CD8-positive, alpha-beta memory T cell (primary cell): ENCODE results near the gene TRPV4. TPM values are rescaled to one million over a fixed set of nuclear protein-coding genes. Genes with fewer than 3 reads are reported as not detected.

ENCODE experiments used
- CTCF ChIA-PET: fragments of 350-600 bp; sonication (Branson Sonifier 250); formaldehyde crosslinking; loops from one replicate; lab custom pipeline; 2021; ENCODE audit warnings: antibody characterized with exemption; lab: Charles Lee
- POLR2A ChIA-PET: fragments of 350-600 bp; sonication (Branson Sonifier 250); formaldehyde crosslinking; loops from one replicate; lab custom pipeline; 2021; ENCODE audit warnings: antibody characterized with exemption; lab: Charles Lee
- DNase-seq, 5 donors: peaks; one replicate each; pipeline versions ENCODE4 v3.0.0 to v3.0.0-alpha.2; 2020 to 2022; ENCODE audit warnings: mixed read lengths in 1 of 5
- H3K27ac ChIP-seq: one replicate; pipeline ENCODE4 v1.7.0; 2013; ENCODE audit warnings: low read depth, mild to moderate bottlenecking, low read length, moderate library complexity
- H3K27me3 ChIP-seq: 2 replicates; pipeline ENCODE4 v1.7.0; 2013; ENCODE audit warnings: low read length, mild to moderate bottlenecking; ENCODE audit not compliant: insufficient read depth, poor library complexity, severe bottlenecking
- H3K36me3 ChIP-seq: 2 replicates; pipeline ENCODE4 v1.7.0; 2013; ENCODE audit warnings: mild to moderate bottlenecking, low read length, moderate library complexity; ENCODE audit not compliant: insufficient read depth
- H3K4me1 ChIP-seq: 2 replicates; pipeline ENCODE4 v1.7.0; 2013; ENCODE audit warnings: mild to moderate bottlenecking, low read length, moderate library complexity; ENCODE audit not compliant: insufficient read depth
- H3K4me3 ChIP-seq: 2 replicates; pipeline ENCODE4 v1.7.0; 2013; ENCODE audit warnings: mild to moderate bottlenecking, low read length
- H3K9me3 ChIP-seq: 2 replicates; pipeline ENCODE4 v1.7.0; 2013; ENCODE audit warnings: mild to moderate bottlenecking, low read length
- H3K27ac Mint-ChIP-seq, 8 donors: one replicate each; pipeline ENCODE4 v1.8.0; 2020 to 2021; ENCODE audit warnings: mixed read lengths in 8 of 8, mild to moderate bottlenecking in 6 of 8, inconsistent platforms in 3 of 8, moderate library complexity in 3 of 8
- H3K27me3 Mint-ChIP-seq, 2 donors: one replicate each; pipeline ENCODE4 v1.8.0; 2020 to 2021; ENCODE audit warnings: mixed read lengths in 2 of 2, mild to moderate bottlenecking in 1 of 2, moderate library complexity in 1 of 2
- H3K36me3 Mint-ChIP-seq, 3 donors: one replicate each; pipeline ENCODE4 v1.8.0; 2020 to 2021; ENCODE audit warnings: mixed read lengths in 3 of 3, inconsistent platforms in 1 of 3, mild to moderate bottlenecking in 1 of 3
- H3K4me1 Mint-ChIP-seq, 3 donors: one replicate each; pipeline ENCODE4 v1.8.0; 2020 to 2021; ENCODE audit warnings: mixed read lengths in 3 of 3, inconsistent platforms in 1 of 3, mild to moderate bottlenecking in 1 of 3
- H3K4me3 Mint-ChIP-seq, 7 donors: one replicate each; pipeline ENCODE4 v1.8.0; 2020 to 2021; ENCODE audit warnings: mixed read lengths in 7 of 7, mild to moderate bottlenecking in 6 of 7, moderate library complexity in 4 of 7, inconsistent platforms in 2 of 7
- H3K9me3 Mint-ChIP-seq, 5 donors: one replicate each; pipeline ENCODE4 v1.8.0; 2020 to 2022; ENCODE audit warnings: mixed read lengths in 5 of 5, mild to moderate bottlenecking in 3 of 5, moderate library complexity in 2 of 5, inconsistent platforms in 1 of 5
- polyA plus RNA-seq: library from polyadenylated mRNA; unstranded; fragments of 300-500 nt; fragmentation: Illumina TruSeq; gene quantifications from one replicate; pipeline ENCODE4 v1.2.3, GENCODE V29; 2021
- total RNA-seq, 2 experiments: library from RNA; stranded (reverse); gene quantifications; one replicate each; pipeline ENCODE4 v1.2.3, GENCODE V29; 2021

TRPV4 gene
- total and polyA plus RNA-seq, 3 experiments from 2014 or later: not detected

GRCh38 chr12:109831365-109831764 lies 1.8 kb downstream of the TRPV4 start:
- no peak overlapping the region for H3K4me3 ChIP-seq
- H3K9me3 ChIP-seq: no peaks in the 10 kb centered on the region
- H3K27me3 Mint-ChIP-seq: peaks cover 30 to 37% of the 10 kb centered on the region in 2 donors
- no peaks in the 10 kb centered on the region for H3K4me1 ChIP-seq
- H3K27ac ChIP-seq: no peak overlapping the region
- H3K4me3 Mint-ChIP-seq: no peak overlapping the region
- ChIA-PET CTCF (interaction anchor here (0.8 kb wide), 1 partner anchor 14 kb away, joined by 3 read pairs; no protein-coding TSS in a partner anchor), POLR2A (no interaction called here)
- peaks cover 0 to 4% (median 2%) of the 10 kb centered on the region in 3 donors for H3K4me1 Mint-ChIP-seq
- H3K36me3 Mint-ChIP-seq: no peaks in the 10 kb centered on the region
- no peak for DNase-seq
- H3K27ac Mint-ChIP-seq: peak overlapping the region in 1 of 8 donors; percentile 66
- peaks cover 5% of the 10 kb centered on the region for H3K27me3 ChIP-seq
- no peaks in the 10 kb centered on the region for H3K36me3 ChIP-seq
- H3K9me3 Mint-ChIP-seq: no peaks in the 10 kb centered on the region

- Mint-ChIP-seq H3K36me3 (no peaks in the 10 kb centered on the region), H3K27me3 (peaks cover 30 to 37% of the 10 kb centered on the region in 2 donors), H3K4me3 (no peak overlapping the region), H3K27ac (no peak overlapping the region), H3K9me3 (no peaks in the 10 kb centered on the region), H3K4me1 (peaks cover 0 to 4% (median 2%) of the 10 kb centered on the region in 3 donors)
- H3K4me3 ChIP-seq: no peak overlapping the region
- ChIA-PET CTCF (interaction anchor here (0.8 kb wide), 1 partner anchor 14 kb away, joined by 3 read pairs; no protein-coding TSS in a partner anchor), POLR2A (no interaction called here)
- no peaks in the 10 kb centered on the region for H3K36me3 ChIP-seq
- no peaks in the 10 kb centered on the region for H3K9me3 ChIP-seq
- no peaks in the 10 kb centered on the region for H3K4me1 ChIP-seq
- no peak for DNase-seq
- no peak overlapping the region for H3K27ac ChIP-seq
- H3K27me3 ChIP-seq: peaks cover 5% of the 10 kb centered on the region
These were observed 2.5 kb downstream of the TRPV4 start for GRCh38 chr12:109830718-109831117.

- H3K4me3 Mint-ChIP-seq: no peak overlapping the region
- ChIA-PET POLR2A (no interaction called here), CTCF (interaction anchor here (0.8 kb wide), 1 partner anchor 23 kb away, joined by 3 read pairs; no protein-coding TSS in a partner anchor)
- no peak for DNase-seq
- Histone ChIP-seq H3K4me3 (no peak overlapping the region), H3K27ac (no peak overlapping the region), H3K36me3 (no peaks in the 10 kb centered on the region), H3K4me1 (no peaks in the 10 kb centered on the region), H3K27me3 (peaks cover 5% of the 10 kb centered on the region), H3K9me3 (no peaks in the 10 kb centered on the region)
- H3K4me1 Mint-ChIP-seq: peaks cover 0 to 4% (median 2%) of the 10 kb centered on the region in 3 donors
- no peaks in the 10 kb centered on the region for H3K9me3 Mint-ChIP-seq
- no peak overlapping the region for H3K27ac Mint-ChIP-seq
- peaks cover 30 to 38% of the 10 kb centered on the region in 2 donors for H3K27me3 Mint-ChIP-seq
- no peaks in the 10 kb centered on the region for H3K36me3 Mint-ChIP-seq
These were observed 2.9 kb downstream of the TRPV4 start for GRCh38 chr12:109830267-109830666.

GRCh38 chr12:109829667-109830066 lies 3.5 kb downstream of the TRPV4 start:
- no peaks in the 10 kb centered on the region for H3K4me1 ChIP-seq
- no peak for DNase-seq
- H3K36me3 ChIP-seq: no peaks in the 10 kb centered on the region
- Mint-ChIP-seq H3K9me3 (no peaks in the 10 kb centered on the region), H3K36me3 (no peaks in the 10 kb centered on the region), H3K27me3 (peaks cover 31 to 35% of the 10 kb centered on the region in 2 donors), H3K4me3 (no peak overlapping the region), H3K27ac (no peak overlapping the region), H3K4me1 (peaks cover 0 to 4% (median 2%) of the 10 kb centered on the region in 3 donors)
- no peak overlapping the region for H3K27ac ChIP-seq
- peaks cover 5% of the 10 kb centered on the region for H3K27me3 ChIP-seq
- POLR2A ChIA-PET: no interaction called here
- CTCF ChIA-PET: interaction anchor here (0.8 to 2.0 kb wide), 4 partner anchors 11 to 25 kb away, joined by 3 to 6 read pairs (median 5); no protein-coding TSS in a partner anchor
- no peaks in the 10 kb centered on the region for H3K9me3 ChIP-seq
- no peak overlapping the region for H3K4me3 ChIP-seq

- peaks cover 31 to 34% of the 10 kb centered on the region in 2 donors for H3K27me3 Mint-ChIP-seq
- Histone ChIP-seq H3K9me3 (no peaks in the 10 kb centered on the region), H3K27ac (no peak overlapping the region), H3K4me1 (no peaks in the 10 kb centered on the region), H3K36me3 (no peaks in the 10 kb centered on the region), H3K27me3 (peaks cover 5% of the 10 kb centered on the region), H3K4me3 (no peak overlapping the region)
- H3K4me3 Mint-ChIP-seq: no peak overlapping the region
- peaks cover 0 to 4% (median 2%) of the 10 kb centered on the region in 3 donors for H3K4me1 Mint-ChIP-seq
- ChIA-PET POLR2A (no interaction called here), CTCF (interaction anchor here (1.2 to 2.0 kb wide), 3 partner anchors 12 to 24 kb away, joined by 4 to 6 read pairs (median 6); no protein-coding TSS in a partner anchor)
- H3K9me3 Mint-ChIP-seq: no peaks in the 10 kb centered on the region
- no peaks in the 10 kb centered on the region for H3K36me3 Mint-ChIP-seq
- H3K27ac Mint-ChIP-seq: no peak overlapping the region
- DNase-seq: no peak
These were observed 4.3 kb downstream of the TRPV4 start for GRCh38 chr12:109828754-109829511.

- Histone ChIP-seq H3K9me3 (no peaks in the 10 kb centered on the region), H3K27ac (no peak overlapping the region), H3K36me3 (no peaks in the 10 kb centered on the region), H3K4me3 (no peak overlapping the region), H3K27me3 (no peaks in the 10 kb centered on the region), H3K4me1 (no peaks in the 10 kb centered on the region)
- H3K4me1 Mint-ChIP-seq: no peaks in the 10 kb centered on the region
- no peaks in the 10 kb centered on the region for H3K36me3 Mint-ChIP-seq
- no peak for DNase-seq
- CTCF ChIA-PET: interaction anchor here (2.0 kb wide), 1 partner anchor 17 kb away, joined by 6 read pairs; no protein-coding TSS in a partner anchor
- H3K27me3 Mint-ChIP-seq: peaks cover 25 to 28% of the 10 kb centered on the region in 2 donors
- H3K4me3 Mint-ChIP-seq: no peak overlapping the region
- no peak overlapping the region for H3K27ac Mint-ChIP-seq
- POLR2A ChIA-PET: no interaction called here
- H3K9me3 Mint-ChIP-seq: no peaks in the 10 kb centered on the region
These were observed 5.3 kb downstream of the TRPV4 start for GRCh38 chr12:109827566-109828550.

GRCh38 chr12:109827080-109827479 lies 6.1 kb downstream of the TRPV4 start:
- CTCF ChIA-PET: interaction anchor here (2.2 kb wide), 1 partner anchor 18 kb away, joined by 6 read pairs; no protein-coding TSS in a partner anchor
- Histone ChIP-seq H3K36me3 (no peaks in the 10 kb centered on the region), H3K27ac (no peak overlapping the region), H3K9me3 (no peaks in the 10 kb centered on the region), H3K4me1 (no peaks in the 10 kb centered on the region), H3K4me3 (no peak overlapping the region), H3K27me3 (no peaks in the 10 kb centered on the region)
- Mint-ChIP-seq H3K27ac (no peak overlapping the region), H3K4me1 (no peaks in the 10 kb centered on the region), H3K27me3 (peaks cover 24 to 26% of the 10 kb centered on the region in 2 donors), H3K9me3 (no peaks in the 10 kb centered on the region), H3K36me3 (no peaks in the 10 kb centered on the region), H3K4me3 (no peak overlapping the region)
- POLR2A ChIA-PET: no interaction called here
- no peak for DNase-seq
